GM12801 (cell line): ENCODE results near the gene PFKFB4.

Experiments used
- CTCF ChIP-seq: IDR thresholded peaks from one replicate; pipeline ENCODE4 v1.5.1; 2011; ENCODE audit warnings: control low read depth; ENCODE audit not compliant: insufficient read length; ENCODE audit errors: extremely low read depth

PFKFB4 gene

GRCh38 chr3:48493203-48493501 lies 63.5 kb downstream of the PFKFB4 start:
- no peak for TF ChIP-seq CTCF

GRCh38 chr3:48492461-48493202 lies 64.0 kb downstream of the PFKFB4 start:
- no peak for TF ChIP-seq CTCF

- TF ChIP-seq CTCF, result no peak
Measured at GRCh38 chr3:48486952-48487351, 69.7 kb downstream of the PFKFB4 start.

GRCh38 chr3:48478626-48479555 lies 77.7 kb downstream of the PFKFB4 start:
- no peak for TF ChIP-seq CTCF

GRCh38 chr3:48477959-48478520 lies 78.6 kb downstream of the PFKFB4 start:
- no peak for TF ChIP-seq CTCF

GRCh38 chr3:48476426-48477053 lies 80.1 kb downstream of the PFKFB4 start:
- TF ChIP-seq CTCF, result no peak

- TF ChIP-seq CTCF, result no peak
Measured at GRCh38 chr3:48475188-48475587, 81.4 kb downstream of the PFKFB4 start.
